GM12891 (cell line): ENCODE results near the gene LBHD1.

Source experiments
- PAX5 ChIP-seq: IDR thresholded peaks from 2 replicates; pipeline ENCODE4 v1.6.1; 2011; ENCODE audit warnings: low read length, moderate library complexity, mild to moderate bottlenecking; ENCODE audit not compliant: insufficient read depth, severe bottlenecking
- POLR2A ChIP-seq: IDR thresholded peaks from 2 replicates; pipeline ENCODE4 v1.6.1; 2011; ENCODE audit warnings: low read depth, low read length, control low read depth
- POLR2AphosphoS5 ChIP-seq: IDR thresholded peaks from 2 replicates; pipeline ENCODE4 v1.6.1; 2011; ENCODE audit warnings: low read depth, low read length, control low read depth
- SPI1 ChIP-seq: IDR thresholded peaks from 2 replicates; pipeline ENCODE4 v1.6.1; 2011; ENCODE audit warnings: low read depth, low read length, control low read depth
- TAF1 ChIP-seq: IDR thresholded peaks from 2 replicates; pipeline ENCODE4 v1.6.1; 2011; ENCODE audit warnings: low read depth, low read length, control low read depth

- peak; percentile 87 for TF ChIP-seq POLR2AphosphoS5
- peak; percentile 89 for TF ChIP-seq TAF1
- TF ChIP-seq POLR2A, result peak; percentile 82
- TF ChIP-seq PAX5, result no peak
- peak; percentile 36; the same call in 1 of the 2 replicates for TF ChIP-seq SPI1
Measured at GRCh38 chr11:62709247-62710000, 37.4 kb upstream of the LBHD1 start.
